ENCODE results near the gene HIBADH.
"Not testable (repeated sequence)": the region's sequence is repeated elsewhere in the genome, so short reads cannot be mapped to it uniquely, and the experiment has no call there.

The HIBADH gene

GRCh38 chr7:27533652-27534081 lies 129.0 kb downstream of the HIBADH start:
- no peak for DNase-seq

GRCh38 chr7:27532314-27532713 lies 130.4 kb downstream of the HIBADH start:
- DNase-seq = no peak

GRCh38 chr7:27527348-27527714 lies 135.4 kb downstream of the HIBADH start:
- no peak for DNase-seq

- no peak for DNase-seq
These were observed 135.9 kb downstream of the HIBADH start for GRCh38 chr7:27526611-27527347.

DNA sequence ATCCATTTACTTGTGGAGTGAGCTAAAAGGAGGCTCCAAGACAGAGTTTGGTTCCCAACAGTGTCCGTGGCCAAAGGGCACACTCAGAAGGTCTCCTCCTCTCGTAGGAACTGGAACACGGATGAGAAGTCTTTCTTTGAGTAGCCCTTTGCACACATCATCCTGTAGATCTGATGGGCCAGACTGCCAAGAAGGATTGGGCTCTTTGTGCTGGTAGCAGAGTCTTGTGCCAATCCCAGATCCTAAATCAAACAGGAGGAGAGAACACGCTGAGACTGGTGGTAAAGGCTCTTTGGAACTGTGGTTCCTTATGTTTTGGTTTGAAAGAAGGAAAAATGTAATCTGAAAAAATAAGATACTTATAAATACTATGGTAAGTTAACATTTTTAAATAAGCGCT lies 136.6 kb downstream of the HIBADH start:
- no peak for DNase-seq

DNA sequence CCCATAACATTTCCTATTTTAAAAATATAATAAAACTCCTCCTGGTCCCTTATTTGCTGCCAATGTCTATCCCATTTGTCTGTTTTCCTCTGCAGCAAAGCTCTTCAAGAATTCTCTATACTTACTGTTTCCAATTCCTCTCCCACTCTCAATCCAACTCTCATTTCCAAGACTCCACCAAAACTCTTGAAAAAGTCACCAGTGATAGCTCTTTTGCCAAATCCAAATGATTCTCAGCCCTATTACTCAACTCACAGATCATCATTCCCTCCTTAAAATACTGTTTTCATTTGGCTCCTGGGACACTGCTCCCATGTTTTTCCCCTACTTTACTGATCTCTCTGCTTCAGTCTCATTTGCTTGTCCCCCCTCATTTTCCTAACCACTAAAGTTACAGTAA lies 139.4 kb downstream of the HIBADH start:
- no peak for DNase-seq

DNA sequence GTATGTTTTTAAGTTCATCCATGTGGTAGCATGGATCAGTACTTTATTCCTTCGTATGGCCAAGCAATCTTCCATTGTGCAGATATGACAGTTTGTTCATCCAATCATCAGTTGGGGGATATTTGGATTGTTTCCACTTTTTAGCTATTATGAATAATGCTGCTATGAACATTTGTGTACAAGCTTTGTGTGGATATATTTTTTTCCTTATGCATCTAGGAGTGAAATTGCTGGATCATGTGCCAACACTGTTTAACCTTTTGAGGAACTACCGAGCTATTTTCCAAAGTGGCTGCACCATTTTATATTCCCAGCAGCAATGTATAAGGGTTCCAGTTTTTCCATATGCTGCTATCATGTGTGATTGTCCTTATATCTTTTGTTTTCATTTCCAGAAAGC lies 140.1 kb downstream of the HIBADH start:
- DNase-seq = no peak

- DNase-seq = no peak
These were observed 141.6 kb downstream of the HIBADH start for GRCh38 chr7:27520815-27521790.

- DNase-seq = no peak
These were observed 142.8 kb downstream of the HIBADH start for GRCh38 chr7:27519793-27520469.

GRCh38 chr7:27518561-27519350 lies 143.9 kb downstream of the HIBADH start:
- DNase-seq = no peak

- DNase-seq = no peak
These were observed 146.3 kb downstream of the HIBADH start for GRCh38 chr7:27516421-27516820.

GRCh38 chr7:27515933-27516332 lies 146.8 kb downstream of the HIBADH start:
- no peak for DNase-seq

GRCh38 chr7:27514861-27515260 lies 147.8 kb downstream of the HIBADH start:
- DNase-seq = no peak

DNA sequence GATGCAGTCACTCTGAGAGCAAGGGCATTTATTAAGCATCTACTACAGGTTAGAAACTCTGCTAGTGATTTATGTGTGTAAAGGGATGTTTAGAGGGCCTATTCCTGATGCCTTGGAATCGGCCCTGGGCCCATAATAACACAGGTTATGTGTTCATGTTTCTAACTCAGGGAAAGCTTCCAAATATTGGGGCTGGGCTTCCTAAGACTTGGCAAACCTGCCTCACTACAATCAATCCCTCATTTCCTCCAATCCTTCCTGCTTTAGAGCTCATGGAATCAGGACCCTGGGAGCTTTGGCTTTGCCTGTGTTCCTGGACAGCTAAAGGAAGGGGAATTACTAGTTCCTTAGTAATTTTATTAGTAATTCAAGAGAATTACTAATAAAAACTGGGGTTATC lies 148.8 kb downstream of the HIBADH start:
- DNase-seq = no peak

GRCh38 chr7:27511370-27511769 lies 151.3 kb downstream of the HIBADH start:
- DNase-seq = not testable (repeated sequence)

- DNase-seq = no peak
These were observed 152.1 kb downstream of the HIBADH start for GRCh38 chr7:27510541-27510940.

GRCh38 chr7:27501879-27502278 lies 160.8 kb downstream of the HIBADH start:
- DNase-seq = not testable (repeated sequence)

GRCh38 chr7:27501001-27501400 lies 161.7 kb downstream of the HIBADH start:
- DNase-seq = no peak

GRCh38 chr7:27492224-27492623 lies 170.5 kb downstream of the HIBADH start:
- DNase-seq = no peak

GRCh38 chr7:27491534-27491933 lies 171.1 kb downstream of the HIBADH start:
- no peak for DNase-seq

GRCh38 chr7:27487509-27487908 lies 175.2 kb downstream of the HIBADH start:
- DNase-seq = no peak

GRCh38 chr7:27484451-27484850 lies 178.2 kb downstream of the HIBADH start:
- DNase-seq = no peak

DNA sequence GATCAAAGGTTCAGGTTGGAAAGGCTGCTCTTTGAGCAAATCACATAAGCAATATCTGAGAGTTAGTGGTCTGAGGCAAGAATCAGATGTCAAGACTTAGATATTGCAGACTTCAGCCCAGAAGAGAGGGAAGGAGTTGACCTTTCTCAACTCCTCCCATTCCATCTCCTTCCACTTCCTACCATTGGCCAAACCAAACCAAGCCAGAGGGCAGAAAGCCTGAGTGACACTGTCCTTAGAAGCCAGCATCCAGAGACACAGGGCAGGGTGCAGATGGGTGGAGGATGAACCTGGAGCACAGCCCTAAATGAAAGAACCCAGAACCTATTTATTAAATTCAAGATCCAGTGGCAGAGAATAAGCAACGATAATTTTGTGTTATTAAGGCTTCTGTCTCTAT lies 180.5 kb downstream of the HIBADH start:
- DNase-seq = no peak
